COLO668 (cell line): ENCODE measurements around the gene TPRG1.
A peak's percentile ranks its signal among the peaks of the same experiment; 100 is the strongest.

ENCODE experiments used
- DNase-seq: peaks from one replicate; lab custom pipeline; 2025; ENCODE audit not compliant: unreplicated experiment; lab: John Stamatoyannopoulos, UW

Gene TPRG1

DNA sequence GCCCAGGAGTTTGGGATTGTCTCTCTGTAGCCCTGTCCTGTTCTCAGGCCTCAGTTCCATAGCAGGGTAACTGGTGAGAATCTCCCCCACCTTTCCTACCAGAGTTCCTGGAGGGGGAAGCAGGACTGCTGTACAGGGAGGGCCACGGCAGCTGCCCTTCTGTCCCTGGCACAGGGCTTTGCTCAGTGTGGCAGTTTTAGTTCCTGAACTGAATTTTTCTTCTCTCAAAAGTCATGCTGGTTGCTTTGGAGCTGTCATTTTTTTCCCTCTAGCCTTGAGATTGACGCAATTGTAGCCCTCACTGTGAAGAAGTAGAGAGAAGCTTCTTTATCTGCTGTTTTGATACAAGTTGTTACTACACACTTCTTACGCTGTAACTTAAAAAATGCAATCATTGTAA is 55.5 kb downstream of the TPRG1 start:
- DNase-seq = no peak

DNA sequence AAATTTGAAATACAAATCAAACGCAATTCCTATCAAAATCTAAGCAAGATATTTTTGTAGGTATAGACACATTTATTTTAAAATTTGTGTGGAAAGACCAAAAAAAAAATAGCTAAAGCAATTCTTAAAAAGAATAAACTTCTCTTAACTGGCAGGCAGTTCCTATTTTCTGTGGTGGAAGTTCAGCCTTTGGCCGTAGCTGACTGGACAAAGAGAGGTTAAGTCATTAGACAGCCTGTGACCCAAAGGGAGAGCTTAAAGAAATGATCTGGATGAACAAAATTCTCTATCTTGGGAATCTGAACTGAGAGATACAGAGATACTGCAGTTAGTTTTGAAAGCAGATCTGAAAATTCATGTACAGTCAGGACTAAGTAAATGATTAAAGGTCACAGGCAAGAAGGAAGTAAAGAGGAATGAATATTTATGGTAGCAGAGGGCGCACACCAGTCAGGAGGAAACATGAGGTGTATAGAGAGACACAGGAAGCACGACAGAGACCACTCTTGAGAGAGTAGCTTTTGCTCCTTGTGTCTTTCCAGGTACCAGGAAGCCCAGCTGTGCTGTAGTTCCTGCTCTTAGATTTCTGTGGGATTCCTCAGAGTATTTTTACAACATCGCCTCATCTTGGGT is 57.5 kb downstream of the TPRG1 start:
- DNase-seq = no peak

DNA sequence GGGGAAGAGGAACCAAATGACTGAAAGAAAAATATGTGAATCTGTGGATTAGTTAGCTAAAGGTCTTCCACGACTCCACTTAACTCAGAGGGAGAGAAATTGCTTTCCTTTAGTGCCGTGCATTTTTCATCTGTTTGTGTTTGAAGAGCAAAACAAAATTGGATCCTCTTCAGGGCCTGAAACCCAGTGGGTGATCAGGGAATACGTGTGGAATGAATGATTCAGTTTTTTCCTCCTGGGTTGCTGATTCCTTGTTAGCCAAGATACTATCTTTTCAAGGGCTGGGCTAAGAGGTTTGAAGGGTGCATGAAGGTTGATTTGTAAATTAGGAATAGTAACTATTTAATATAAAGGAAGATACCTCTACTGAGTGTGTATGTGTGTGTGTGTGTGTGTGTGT is 61.0 kb downstream of the TPRG1 start:
- no peak for DNase-seq

DNA sequence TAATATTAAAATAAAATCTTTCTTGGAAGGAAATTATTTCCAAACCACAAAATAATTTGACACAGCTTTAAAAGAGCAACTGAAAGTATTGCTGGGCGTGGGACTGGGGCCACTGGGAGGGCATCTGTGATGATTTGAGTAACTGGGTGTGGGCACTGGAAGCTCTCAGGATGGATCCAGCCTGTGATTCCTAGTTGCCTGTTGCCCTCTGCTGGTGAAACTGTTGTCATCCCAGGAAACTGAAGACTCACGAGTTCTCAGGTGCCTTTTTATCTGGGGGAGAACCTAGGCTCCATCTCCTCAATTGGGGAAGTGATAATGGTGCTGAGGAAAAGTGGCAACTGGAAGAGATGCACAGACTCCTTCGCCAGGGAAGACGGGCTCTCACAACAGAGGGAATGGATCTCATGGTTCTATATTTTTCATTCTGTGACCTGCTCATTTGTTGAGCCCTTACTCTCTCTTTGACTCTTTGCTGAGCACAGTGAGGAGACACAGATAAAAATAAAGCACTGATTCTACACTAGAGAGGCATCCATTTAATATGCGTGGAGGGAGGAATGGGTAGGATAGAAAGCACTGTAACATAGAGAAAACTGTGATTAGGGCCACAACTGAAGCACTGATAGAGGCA is 61.6 kb downstream of the TPRG1 start:
- peak; percentile 26 for DNase-seq

DNA sequence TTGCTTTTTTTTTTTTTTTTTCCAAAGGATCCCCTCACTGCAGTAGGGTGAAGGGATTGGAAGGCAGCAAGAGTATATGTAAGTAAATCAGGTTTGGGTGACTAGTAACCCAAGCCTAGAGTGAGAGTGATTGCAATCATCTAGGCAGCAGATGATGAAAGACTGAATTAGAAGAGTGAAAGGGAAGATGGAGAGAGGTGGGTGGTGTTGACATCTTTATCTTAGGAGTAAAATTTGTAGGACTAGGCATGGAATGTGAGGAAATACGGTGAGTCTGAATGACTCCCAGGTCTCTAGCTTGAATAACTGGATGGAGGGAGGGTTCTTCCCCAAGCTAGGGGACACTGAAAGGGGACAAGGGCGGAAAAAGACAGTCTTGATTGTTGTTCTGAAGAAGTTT is 63.4 kb downstream of the TPRG1 start:
- DNase-seq = no peak

DNA sequence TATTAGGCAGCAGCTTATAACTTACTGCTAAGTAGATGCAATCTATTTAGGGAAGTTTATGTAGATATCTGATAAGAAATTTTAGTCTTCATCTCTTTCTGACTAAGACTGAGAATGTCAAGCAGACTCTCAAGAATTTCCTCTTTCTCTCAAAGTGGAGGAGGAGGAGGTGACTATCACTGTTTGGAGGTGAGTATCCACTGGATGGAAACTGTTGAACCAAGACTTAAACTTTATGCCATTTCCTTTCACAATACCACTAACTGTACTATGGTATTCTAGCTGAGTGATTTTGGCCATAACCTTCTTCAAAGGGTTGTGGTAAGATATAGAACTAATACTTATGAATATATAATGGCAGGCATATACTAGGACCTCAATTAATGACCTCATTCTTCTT is 64.6 kb downstream of the TPRG1 start:
- DNase-seq = no peak

DNA sequence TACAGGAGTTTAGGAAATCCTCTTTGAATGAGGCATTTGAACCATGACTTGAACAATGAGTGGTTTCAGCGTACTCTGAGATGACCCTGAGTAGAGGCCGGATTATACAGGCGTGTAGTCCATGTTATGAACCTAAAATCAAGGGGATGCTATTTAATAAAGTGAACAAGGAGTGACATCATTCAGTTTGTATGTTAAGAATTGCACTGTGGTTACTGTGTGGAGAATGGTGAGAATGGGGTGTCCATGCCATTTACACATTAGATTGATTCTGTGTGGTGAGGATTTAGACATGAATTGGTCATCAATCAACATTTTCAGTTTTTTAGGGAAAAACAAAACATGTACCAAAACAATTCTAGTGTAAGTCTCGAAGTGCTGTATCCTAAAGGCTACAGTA is 65.8 kb downstream of the TPRG1 start:
- no peak for DNase-seq

DNA sequence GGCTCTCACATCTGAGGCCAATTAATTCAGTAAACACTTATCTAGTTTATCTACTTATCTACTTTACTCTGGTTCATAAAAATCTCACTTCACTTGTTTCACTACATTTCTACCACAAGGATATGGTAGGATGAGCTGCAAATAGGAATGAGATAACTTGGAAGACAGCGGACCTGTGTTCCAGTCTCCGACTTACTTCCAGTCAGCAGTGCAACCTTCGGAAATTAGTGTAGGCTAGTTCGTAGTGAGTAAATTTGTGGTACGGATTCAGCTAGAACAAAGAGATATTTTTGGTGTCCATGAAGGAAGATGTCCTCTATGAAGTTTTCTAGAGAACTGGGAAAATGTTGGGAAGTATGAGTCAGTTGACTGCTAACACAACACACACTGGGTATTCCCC is 66.3 kb downstream of the TPRG1 start:
- DNase-seq = no peak

DNA sequence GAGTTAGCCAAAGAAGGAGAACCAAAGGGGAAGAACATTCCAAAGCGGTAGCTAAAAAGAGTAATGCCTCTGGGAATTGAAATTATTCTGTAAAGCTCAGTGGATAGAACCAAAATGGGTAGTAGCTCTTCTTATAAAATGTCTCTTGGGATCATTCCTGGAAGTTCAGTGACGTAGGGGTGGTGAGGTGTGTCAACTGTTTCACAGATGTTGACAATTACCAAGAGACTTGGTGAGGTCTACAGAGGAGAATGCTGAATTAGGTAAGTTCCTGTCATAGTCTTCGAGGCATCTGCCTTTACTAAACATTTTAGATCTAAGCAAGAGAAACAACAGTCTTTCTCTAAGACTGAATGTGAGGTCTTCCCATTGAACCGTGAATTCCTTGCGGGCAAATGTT is 67.8 kb downstream of the TPRG1 start:
- DNase-seq = no peak

DNA sequence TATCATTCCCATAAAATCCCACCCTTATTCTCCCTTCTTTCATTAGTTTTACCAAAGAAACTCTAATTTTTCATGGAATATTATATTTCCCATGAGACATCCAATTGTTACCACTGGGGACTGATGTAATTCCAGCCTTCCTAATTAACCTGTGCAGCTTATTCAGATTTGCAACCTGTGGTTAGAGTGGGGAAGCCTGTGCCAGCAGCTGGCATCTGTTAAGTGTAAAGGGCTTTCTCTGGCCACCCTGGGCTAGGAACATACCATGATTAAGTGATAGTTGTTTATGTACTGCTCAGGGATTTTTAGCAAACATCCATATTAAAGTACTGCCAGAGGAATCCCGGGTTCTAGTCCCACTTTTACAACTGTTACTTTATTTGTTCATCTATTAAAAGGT is 78.2 kb downstream of the TPRG1 start:
- no peak for DNase-seq

DNA sequence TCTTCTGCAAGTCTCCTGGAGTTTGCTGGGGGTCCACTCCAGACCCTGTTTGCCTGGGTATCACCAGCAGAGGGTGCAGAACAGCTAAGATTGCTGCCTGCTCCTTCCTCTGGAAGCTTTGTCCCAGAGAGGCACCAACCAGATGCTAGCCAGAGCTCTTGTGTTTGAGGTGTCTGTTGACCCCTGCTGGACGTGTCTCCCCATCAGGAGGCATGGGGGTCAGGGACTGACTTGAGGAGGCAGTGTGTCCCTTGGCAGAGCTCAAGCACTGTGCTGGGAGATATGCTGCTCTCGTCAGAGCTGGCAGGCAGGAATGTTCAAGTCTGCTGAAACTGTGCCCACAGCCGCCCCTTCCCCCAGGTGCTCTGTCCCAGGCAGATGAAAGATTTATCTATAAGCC is 86.5 kb downstream of the TPRG1 start:
- no peak for DNase-seq

DNA sequence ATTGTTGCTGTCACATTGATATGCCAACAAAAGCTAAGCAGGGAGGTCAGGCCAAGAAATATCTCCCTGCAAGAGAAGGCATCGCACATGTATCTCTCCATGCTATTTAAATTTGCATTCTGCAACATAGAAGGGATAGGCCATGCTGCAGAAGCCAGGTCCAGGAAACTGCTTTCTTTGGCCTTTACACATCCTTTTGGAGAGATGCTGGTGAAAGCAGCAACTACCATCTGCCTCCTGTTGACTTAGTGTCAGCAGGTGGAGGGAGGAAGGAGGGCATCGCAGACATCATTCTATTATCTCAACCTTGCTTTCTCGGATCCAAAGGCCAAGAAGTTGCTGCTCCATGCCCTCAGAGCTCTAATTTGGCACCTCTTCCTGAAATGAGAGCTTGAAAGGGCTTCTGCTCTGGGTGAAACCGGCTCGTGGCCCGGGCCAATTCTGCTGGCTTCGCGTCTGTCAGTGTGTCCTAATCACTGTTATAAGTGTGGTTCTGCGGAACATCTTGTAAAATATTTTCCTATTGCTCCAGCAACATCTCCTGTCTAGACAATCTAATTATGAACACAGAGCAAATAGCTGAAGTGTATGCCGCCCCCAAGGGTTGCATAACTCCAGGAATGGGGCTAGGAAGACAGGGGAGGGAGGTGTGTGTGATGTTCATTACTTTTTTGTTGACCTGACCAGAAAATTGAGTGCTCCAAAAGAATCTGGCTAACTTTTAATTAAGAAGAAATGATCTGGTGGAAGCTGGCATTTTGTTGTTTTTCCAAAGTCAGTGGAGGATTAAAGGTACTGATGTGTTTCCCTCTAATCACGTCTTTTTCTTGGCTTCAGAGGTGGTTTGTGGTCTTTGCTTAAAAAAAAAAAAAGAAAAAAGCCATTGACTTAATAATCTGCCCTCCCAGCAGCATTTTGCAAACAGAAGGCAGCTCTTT is 89.1 kb downstream of the TPRG1 start:
- DNase-seq = no peak

DNA sequence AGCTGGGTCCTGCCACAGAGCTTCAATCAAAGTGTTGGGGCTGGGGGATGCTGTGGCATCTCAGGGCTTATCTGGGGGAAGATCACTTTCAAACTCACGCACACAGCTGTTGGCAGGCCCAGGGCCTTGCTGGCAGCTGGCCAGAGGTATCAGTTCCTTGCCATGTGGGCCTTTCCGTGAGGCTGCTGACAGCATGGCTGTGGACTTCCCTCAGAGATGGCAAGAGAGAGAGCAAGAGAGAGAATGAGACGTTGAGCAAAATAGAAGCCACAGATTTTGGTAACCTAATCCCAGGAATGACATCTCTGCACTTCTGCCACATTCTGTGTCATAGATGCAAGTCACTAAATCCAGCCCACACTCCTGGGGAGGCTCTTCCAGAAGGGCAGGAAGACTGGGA is 91.0 kb downstream of the TPRG1 start:
- DNase-seq = peak; percentile 5

DNA sequence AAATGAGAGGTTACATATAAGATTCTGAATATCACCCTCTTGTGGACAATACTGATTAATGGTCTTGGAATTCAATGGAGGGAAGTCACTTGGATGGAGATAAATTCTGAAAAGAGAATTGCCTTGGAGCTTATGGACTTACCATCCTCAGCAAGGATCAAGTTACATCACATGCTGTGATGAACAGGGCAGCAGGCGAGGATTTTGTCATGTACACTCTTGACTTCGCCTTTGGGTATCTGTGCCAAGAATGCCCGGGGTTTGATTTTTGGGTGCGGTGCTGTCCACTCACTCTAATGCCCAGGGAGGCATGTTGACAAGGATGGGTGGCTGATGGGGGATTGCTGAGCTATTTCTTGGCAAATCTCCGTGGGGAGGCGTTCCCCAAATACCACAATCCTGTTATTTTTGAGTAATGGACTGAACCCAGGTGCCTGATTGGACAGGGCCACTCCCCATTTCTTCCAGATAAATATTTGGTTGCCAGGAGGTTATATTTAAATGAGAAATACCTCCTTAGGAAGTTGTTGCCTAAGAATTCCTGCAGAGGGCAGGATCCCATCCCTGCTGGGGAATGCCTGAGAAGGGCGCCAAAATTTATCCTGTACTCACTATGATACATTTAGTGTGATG is 96.3 kb downstream of the TPRG1 start:
- no peak for DNase-seq

DNA sequence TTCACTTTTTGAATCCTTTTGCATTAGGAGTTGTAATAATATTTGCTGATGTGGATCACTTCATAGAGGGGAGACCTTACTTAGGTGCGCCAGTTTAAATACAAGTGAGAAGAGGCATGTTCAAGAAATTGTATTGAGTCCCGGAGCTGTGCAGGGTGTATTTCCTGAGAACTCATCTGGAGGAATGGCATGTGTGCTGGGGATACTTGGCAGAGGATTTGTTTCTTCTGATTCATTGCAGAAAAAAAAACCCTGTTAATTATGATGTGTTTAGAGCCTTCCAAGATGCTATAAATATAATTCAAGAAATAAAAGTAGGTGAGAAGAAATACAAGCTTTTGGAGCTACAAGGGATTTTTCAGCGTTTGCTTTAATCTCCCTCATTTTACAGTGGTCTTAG is 97.6 kb downstream of the TPRG1 start:
- DNase-seq = no peak

DNA sequence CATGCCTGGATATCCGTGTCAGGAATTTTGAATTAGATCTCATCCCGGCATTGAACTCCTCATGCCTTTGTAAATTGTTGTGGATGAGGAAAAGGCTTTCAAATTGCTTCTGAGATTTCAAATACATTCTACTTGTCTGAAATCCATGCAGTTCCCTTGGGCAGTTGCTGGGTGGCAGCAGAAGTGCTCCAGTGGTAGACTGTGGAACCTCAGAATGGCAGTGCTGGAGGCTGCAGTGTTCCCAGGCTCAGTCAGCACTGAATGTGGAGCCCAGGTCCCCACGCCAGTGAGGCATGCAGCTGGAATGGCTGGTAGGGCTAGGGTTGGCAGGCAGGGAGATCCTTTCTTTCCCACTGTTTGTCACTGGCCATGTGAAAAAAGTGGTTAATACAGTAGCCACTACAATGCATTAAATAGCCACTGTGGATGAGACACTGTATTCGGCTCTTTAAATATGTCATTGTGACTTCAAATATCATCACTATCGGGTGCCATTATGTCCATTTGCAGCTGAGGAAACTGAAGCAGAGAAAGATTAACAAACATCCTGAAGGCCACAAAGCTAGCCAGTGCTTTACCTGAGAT is 98.6 kb downstream of the TPRG1 start:
- peak; percentile 44 for DNase-seq

DNA sequence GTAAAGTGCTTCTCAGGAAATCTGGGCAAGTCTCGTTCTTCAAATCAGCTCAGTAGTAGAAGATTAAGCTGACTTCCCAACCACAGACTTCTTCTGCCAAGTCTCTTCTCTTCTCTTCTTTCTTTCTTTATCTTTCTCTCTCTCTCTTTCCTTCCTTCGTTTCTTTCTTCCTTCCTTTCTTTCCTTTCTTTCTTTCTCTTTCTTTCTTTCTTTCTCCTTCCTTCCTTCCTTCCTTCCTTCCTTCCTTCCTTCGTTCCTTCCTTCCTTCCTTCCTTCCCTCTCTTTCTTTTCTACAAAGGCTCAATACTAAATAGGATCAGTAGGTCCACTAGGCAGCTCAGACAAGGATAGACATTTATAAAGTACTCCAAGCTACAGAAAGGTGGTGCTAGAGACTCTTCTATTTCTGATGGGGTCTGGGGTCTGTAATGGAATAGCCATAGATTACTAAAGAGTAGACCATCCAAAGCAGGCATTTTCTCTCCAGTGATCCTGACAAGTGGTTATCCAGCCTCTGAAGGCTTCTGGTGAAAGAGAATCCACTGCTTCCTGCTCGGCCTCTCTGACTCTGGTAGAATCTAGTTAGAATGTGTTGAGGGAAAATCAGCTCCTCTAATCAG is 100.8 kb downstream of the TPRG1 start:
- no peak for DNase-seq

DNA sequence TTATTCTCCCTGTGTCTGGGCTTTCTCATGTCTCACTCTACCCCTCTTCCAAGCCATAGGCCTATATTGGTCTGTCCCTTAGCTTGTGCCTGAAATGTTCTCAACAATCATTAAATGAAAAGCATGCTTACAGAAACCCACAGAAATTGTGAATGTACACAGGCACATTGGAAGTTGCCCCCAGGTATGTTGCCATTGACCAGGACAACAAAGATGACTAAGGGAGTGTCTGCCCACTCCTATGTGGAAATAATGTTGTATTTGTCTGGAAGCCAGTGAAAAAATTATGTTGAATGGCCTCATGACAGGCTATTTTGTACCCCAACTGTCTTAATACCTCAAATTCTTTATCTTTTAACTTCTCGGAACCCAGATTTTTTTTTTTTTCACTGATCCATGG is 102.0 kb downstream of the TPRG1 start:
- no peak for DNase-seq

DNA sequence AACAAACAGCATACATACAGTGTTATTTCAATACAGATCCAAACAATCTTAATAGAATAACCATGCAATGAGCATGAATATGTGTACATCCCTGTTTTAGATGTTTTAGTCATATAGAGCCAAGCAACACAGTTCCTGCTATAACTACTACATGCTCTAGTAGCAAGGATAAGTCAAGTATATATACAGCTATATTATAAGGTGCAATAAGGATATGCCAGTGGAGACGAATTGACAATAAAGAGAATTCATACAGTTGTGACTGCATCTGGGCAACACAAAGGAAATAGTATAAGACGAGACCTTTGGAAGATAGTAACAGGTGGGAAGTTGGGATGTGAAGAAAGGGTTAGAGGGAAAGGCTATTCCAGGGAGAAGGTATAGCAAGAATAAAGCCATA is 103.4 kb downstream of the TPRG1 start:
- no peak for DNase-seq

DNA sequence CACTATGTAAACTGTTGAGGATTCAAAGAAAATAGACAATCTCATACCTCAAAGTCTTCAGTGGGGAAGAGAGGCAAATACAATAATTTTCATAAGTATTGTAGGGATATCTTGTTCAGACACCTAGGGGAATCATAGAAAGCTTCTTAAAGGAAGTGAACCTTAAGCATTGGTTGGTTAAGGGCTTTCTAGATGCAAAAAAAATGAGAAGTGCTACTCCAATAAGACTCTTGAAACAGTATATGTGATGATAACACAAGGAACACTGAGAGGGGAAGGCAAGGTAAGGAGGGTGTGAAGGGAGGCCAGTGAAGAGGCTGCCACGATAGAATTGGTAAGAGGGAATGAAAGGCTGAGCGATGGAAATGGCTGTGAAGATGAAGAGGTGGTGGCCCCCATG is 104.1 kb downstream of the TPRG1 start:
- DNase-seq = no peak
